PC-9 (cell line): Measurements from ENCODE around the gene UBE2O.
A peak's percentile ranks its signal among the peaks of the same experiment; 100 is the strongest.

Experiments
- CTCF ChIP-seq: fragments of 200-600 bp; sonication (generic); conservative IDR thresholded peaks from 2 replicates; pipeline ENCODE4 v1.6.1; 2017; ENCODE audit warnings: mixed run types, antibody characterized with exemption, mild to moderate bottlenecking, moderate library complexity
- EZH2 ChIP-seq: fragments of 200-600 bp; sonication (generic); IDR thresholded peaks from 2 replicates; pipeline ENCODE4 v1.8.0; 2017; ENCODE audit warnings: antibody characterized with exemption, low read depth

- TF ChIP-seq EZH2: no peak
- TF ChIP-seq CTCF: peak; percentile 64
Observed at GRCh38 chr17:76432712-76433336, 20.1 kb downstream of the UBE2O start.
